H54 (cell line): ENCODE results near the gene SIAH1.
"Not testable (repeated sequence)": the region's sequence is repeated elsewhere in the genome, so short reads cannot be mapped to it uniquely, and the experiment has no call there.

ENCODE experiments used
- DNase-seq: peaks from one replicate; pipeline ENCODE4 v3.0.0; 2011; ENCODE audit warnings: low spot score, mixed read lengths; ENCODE audit not compliant: insufficient read length
- FAIRE-seq: peaks from 3 replicates; lab custom pipeline; 2011; peaks lifted over from hg19 to GRCh38; lab: Jason Lieb, UNC
- POLR2A ChIP-seq: IDR thresholded peaks from 2 replicates; pipeline ENCODE4 v1.6.1; 2011; ENCODE audit warnings: low read depth, mild to moderate bottlenecking, low read length

SIAH1 gene

GRCh38 chr16:48318630-48319029 is 66.6 kb downstream of the SIAH1 start:
- no peak for TF ChIP-seq POLR2A
- FAIRE-seq (peak; percentile 20), DNase-seq (no peak)

DNA sequence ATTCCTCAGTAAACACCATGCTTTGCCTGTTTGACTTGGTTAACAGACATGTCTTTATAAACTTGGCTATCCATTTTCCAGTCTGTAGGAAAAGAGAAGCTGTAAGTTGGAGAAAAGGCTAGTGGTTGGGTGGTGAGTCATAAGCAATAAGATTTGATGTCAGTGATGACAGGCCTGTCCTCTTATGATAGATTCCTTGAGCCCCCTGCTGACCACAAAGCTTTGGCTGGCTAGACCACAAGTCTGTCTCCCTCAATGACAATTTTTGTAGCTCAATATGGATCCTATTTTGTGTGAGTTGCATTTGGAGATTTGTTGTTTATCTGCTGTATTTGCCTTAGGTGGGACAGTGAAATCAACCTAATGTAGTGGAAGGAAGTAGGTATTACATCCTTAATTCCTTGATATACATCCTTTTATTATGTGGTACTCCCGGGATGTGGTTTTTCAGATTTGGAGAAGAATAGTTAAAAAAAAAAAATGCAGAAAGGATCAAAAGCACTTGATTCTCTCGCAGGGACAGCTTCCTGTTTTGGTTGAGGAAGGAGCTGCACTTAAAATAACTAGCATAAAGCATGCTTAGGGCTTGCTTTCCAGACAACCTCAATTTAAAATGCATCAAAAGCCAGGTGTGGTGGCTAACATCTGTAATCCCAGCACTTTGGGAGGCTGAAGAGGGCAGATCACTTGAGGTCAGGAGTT is 67.4 kb downstream of the SIAH1 start:
- DNase-seq (no peak), FAIRE-seq (peak; percentile 86)
- no peak for TF ChIP-seq POLR2A

GRCh38 chr16:48317026-48317425 is 68.2 kb downstream of the SIAH1 start:
- TF ChIP-seq POLR2A = no peak
- FAIRE-seq (no peak), DNase-seq (no peak)

- not testable (repeated sequence) for FAIRE-seq, DNase-seq
These were observed 71.3 kb downstream of the SIAH1 start for GRCh38 chr16:48313905-48314304.

DNA sequence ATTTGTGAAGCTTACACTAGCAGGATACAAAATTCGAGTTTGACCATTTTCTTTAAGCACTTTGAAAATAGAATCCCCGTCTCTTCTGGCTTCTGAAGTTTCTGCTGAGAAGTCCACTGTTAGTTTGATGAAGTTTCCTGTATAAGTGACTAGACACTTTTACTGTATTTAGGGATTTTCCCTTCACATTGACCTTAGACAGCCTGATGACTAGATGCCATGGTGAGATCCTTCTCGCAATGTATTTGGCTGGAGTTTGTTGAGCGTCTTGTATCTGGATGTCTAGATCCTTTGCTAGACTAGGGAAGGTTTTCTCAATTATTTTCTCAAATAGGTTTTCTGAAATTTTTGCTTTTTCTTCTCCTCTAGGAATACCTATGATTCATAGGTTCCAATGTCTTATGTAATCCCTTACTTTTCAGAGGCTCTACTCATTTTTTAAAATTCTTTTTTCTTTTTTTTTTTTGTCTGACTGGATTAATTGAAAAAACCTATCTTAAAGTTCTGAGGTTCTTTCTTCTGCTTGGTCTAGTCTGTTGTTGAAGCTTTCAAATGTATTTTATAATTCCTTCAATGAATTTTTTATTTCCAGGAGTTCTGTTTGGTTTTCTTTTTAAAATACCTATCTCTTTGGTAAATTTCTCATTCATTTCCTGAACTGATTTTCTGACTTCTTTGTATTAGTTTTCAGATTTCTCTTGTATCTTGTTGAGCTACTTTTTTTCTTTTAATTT is 74.1 kb downstream of the SIAH1 start:
- FAIRE-seq = no peak
- no peak for DNase-seq
- TF ChIP-seq POLR2A = no peak
